Measurements from ENCODE around the gene MED13L.
"Not testable (repeated sequence)": the region's sequence is repeated elsewhere in the genome, so short reads cannot be mapped to it uniquely, and the experiment has no call there.

MED13L gene

DNA sequence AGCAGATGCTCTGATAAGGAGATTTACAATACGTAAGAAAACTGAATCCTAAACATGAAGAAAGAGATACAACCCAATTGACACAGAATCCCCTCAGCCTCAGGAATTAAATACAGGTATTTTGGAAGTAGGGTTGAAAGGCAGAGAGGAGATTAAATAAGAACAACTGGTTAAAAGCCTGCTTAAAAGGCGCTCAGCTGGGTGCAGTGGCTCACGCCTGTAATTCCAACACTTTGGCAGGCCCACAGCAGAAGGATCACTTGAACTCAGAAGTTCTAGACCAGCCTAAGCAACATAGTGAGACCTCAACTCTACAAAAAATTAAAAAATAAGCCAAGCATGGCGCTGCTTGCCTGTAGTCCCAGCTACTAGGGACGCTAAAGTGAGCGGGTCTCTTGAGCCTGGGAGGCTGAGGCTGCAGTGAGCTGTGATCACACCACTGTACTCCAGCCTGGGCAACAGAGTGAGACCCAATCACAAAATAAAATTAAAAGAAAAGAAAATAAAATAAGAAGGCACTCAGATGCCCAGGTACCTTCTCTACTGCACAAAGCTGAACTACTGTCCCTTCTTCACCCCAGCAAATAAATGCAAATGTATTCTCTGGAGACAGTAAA lies 32.9 kb downstream of the MED13L start:
- no peak for DNase-seq

DNA sequence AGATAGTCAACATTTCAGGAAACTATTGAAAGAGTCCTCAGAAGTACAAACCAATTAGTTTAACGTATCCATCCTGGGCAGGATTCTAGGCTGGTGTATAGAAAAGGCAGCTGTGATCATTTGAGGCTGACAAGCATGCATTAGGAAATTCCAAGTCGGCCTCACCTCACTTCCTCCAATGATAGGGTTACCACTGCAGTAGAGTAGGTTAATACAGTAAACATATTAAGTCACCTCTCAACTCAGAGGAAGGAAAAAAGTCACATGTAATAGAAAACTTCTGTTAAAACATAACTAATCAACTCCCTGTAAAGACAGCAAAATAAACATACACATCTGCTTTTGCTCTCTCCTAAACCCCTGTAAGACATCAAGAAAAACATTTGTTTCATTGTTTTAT lies 33.5 kb downstream of the MED13L start:
- no peak for DNase-seq

DNA sequence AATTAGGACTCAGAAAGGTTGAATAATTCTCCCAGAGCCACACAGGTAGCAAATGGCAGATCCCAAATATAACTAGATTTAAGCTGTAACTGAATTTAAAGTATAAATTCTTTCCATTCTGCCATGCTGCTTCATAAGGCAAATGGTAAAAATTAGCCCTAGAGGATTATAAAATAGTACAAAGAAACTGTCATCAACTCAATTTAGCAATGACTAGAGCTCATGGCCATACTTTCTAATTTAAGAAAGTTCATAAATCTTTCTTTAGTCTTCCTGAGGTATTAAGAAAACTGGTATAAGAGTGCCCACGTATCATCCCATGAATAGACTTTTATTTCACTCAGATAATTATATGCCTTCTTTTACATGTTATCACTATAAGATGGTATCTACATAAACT lies 34.8 kb downstream of the MED13L start:
- DNase-seq = no peak

DNA sequence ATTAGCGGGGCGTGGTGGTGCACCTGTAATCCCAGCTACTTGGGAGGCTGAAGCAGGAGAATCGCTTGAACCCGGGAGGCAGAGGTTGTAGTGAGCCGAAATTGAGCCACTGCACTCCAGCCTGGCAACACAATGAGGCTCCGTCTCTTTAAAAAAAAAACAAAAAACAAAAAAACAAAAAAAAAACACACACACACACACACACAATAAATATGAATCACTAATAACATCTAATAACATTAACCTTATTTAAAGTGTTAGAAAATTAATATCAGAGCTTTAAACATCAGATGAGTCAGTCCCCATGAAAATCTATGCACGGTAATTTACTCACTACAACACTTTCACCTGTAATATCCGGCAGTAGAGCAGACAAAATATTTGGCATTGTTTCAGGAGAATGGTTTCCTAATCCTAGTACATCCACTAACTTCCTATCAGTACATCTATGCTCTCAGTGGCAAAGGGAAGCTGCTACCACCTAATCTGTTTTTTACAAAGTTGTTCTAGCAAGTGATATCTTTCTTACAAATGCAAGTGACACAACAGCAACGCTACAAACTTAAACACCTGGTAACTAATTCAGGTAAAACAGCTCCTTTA lies 36.2 kb downstream of the MED13L start:
- DNase-seq = no peak

DNA sequence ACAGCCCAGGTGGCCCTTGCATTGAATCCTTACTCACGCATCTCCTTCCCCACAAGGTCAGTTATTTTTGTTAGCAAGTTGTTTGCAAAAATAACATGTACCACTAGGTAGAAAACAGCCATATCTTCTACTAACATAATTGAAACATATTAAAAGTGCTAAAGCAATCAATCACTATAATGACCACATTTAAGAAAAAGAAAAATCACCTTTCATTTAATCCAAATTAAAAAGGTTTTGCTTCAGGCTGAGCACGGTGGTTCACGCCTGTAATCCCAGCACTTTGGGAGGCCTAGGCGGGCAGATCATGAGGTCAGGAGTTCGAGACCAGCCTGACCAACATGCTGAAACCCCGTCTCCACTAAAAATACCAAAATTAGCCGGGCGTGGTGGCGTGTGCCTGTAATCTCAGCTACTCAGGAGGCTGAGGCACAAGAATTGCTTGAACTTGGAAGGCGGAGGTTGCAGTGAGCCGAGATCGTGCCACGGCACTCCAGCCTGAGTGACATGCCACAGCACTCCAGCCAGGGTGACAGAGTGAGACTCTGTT lies 38.8 kb downstream of the MED13L start:
- not testable (repeated sequence) for DNase-seq

DNA sequence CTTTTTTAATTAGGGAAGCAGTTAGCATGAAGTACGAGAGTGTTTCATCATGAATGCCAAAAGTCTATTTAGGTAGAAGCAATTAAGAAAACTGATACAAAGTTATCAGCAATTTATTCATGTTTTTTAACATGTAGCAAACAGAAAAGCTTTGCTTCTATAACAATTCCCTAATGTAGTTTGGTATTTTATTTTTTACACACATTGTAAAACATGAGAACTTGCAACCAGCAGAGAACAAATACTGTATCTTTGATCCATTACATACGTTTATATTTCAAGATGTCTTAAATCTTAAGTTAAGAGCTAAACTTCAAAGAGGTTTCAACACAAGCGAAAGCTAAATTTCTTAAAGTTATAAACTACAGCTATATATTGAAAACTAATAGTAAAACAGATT lies 39.3 kb downstream of the MED13L start:
- DNase-seq = no peak

DNA sequence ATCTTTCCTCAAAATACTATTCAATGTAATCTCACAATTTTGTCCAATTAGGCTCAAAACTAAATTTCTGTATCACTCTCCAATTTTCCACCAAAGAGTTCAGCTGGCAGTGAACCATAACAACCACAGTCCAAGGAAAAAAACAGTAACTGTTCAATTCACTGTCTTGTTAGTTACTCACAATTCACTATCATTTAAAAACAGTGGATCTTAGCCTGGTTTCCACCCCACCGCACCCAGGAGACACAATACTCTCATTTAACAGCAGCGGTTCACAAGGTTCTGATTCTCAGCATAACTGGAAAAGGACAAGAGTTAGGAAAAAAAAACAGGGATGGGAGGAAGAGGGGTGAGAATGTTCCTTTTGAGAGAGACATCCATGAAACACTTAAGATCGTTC lies 40.5 kb downstream of the MED13L start:
- DNase-seq = no peak

DNA sequence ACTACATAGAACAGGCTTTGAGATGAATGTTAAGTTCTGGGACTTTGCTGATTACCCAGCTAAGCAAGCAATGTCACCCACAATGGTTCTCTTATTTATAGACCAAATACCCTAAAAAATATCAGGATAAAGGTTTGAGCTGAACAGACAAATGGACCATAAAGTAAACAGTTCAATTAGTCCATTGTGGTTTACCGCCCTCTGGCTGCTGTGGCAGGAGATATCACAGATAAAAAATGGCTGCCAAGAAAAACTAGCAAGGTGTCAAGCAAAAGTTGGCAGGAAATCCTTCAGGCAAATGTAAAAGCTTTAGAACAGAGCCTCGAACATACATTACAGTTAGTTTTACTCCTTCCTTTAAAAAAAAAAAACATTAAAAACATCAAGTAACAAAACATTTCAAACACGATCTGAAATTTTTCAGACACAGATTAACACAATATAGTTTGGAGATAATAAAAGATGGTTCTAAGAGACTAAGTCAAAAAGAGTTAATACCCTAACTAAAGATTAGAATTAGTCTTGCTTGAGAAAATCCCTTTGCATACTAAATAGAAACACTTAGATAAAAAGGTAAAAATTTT lies 41.3 kb downstream of the MED13L start:
- peak in 1 of 4 experiments; percentile 4 for DNase-seq

DNA sequence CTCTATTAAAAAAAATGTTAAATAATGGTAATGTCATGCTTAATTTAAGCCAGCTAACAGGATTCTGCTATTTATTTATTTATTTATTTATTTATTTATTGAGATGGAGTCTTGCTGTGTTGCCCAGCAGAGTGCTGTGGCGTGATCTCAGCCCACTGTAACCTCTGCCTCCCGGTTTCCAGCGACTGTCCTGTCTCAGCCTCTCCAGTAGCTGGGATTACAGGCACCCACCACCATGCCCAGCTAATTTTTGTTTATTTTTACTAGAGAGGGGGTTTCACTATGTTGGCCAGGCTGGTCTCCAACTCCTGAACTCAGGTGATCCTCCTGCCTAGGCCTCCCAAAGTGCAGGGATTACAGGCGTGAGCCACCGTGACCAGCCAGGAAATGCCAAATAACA lies 43.3 kb downstream of the MED13L start:
- not testable (repeated sequence) for DNase-seq

DNA sequence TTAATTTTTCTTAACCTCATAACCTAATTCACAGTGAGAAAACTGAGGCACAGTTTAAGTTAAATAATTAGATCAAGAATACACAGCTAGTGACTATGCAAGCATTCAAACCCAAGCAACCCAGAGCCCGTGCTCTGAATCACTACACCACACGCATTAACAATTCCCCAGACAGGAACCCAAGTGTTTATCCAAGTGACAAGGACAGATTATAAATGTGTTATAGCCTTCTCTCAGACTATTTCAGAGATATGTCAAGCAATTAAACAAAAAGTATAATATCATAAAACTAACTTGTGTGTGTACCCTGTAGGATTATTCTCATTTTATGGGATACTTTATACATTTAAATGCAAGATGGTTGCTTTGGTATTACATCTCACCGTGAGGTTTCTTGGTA lies 43.8 kb downstream of the MED13L start:
- DNase-seq = no peak

DNA sequence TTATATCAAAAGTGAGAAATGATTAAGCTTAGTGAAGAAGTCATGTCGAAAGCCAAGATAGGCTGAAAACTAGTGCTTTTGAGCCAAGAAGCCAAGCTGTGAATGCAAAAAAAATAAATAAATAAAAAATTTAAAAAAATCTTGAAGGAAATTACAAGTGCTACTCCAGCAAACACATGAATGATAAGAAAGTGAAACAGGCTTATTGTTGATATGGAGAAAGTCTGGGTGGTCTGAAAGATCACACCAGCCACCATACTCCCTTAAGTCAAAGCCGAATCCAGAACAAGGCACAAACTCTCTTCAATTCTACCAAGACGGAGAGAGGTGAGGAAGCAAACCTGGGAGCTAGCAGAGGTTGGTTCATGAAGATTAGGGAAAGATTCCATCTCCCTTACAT lies 49.7 kb downstream of the MED13L start:
- DNase-seq = no peak

DNA sequence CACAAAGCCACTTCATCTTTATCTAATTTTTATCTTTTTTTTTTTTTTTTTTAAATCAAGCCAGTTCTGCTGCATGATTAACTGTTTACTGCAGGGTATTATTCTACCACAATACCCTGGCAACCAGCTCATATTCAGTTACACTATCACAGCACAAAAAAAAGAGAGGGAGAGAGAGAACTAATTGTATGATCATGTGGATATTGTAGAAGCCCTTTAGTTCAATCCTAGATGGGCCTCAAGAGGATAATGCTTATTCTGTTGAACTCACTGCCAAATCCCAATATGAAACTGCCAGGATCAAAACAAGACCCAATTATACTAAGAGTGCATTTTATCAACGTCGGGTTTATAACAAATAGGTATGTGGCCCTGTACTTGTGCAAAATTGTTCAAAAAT lies 51.5 kb downstream of the MED13L start:
- no peak for DNase-seq

DNA sequence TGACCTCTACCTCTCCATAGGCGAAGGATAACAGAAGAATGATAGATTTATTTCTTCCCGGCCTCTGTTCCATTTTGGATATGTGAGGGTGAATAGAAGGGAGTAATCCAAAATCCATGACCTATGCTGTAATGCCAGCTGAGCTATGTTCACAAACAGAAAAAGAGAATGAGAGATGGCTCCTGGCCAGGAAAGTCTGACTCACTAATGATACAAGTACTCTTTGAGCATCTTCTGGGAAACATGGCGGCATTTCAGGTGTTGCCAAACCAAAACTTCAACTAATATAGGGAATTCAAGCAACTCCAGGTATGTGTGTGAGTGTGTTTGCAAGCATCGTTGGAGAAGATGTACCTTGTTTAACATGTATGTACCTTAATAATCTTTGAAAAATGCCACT lies 55.1 kb downstream of the MED13L start:
- no peak for DNase-seq

DNA sequence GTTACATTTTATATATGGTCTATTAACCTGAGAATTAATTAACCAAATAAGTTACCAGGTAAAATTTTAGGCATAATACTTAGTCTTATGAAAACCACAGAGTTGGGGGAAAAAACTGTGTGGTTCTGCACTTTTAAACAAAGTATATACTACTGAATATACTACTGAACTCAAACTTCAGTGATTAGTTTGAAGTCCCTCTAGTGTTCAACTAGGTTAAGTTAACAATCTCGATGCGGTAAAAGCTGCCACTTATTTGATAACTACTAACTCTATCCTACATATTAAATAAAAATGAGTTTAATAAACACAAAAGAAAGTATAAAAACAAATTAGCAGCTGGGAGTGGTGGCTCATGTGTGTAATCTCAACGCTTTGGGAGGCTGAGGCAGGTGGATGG lies 56.7 kb downstream of the MED13L start:
- no peak for DNase-seq

DNA sequence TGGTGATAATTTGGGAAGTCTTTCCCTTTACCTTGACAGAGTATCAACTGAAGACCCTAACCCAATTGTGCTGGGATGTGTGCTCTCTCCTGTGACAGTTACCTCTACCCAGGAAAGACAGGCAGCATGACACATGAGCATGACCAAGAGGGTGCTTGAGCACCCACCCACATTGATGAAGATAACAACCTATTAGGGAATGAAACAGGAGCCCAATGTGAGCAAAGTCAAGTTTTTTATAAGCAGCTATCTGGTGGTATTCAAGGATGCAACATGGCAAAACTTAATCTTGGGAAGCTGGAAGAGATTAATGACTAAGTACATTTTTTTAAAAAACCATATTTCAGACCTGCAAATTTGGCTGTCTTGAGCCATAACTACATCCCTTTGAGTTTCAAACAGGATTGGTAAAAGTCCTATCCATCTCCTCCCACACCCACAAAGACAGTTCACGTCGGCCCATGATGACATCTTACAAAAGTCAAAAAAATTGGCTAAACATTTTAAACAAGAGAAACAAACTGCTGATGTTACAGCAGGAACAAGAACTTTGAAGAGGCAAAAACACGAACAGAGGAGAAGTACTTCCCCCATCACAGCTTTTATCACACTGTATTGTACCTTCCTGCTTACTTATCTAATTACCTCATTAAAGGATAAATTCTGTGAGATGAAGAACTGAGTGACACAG lies 60.3 kb downstream of the MED13L start:
- no peak for DNase-seq

DNA sequence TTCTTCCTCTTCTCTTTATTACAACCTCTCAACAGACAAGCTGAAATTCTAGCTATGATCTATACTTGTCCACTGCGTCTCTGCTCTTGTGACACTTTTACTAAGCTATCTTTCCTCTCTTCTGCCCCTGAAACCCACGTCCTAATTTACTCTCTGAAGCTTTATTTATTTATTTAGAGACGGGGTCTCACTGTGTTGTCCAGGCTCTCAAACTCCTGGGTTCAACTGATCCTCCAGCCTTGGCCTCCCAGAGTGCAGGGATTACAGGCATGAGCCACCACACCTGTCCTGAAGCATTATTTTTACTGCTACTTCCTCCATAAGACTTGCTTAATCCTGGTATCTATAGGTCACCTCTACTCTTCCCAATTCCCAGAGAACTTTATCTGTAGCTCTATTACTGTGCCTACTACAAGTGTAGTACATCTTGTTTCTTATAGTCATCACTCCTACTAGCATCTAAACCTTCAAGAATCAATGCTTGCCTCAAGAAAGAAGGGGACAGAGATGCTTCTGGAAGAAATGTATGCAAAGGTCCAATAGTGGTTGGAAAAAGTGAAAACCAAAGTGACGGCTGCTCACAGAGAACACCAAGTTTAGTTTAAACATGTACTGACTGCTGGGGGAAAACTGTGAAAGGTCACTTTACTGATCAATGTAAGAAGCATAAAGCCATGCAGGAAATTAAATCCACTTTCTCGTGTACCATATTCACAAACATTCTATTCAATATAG lies 61.3 kb downstream of the MED13L start:
- DNase-seq = no peak

DNA sequence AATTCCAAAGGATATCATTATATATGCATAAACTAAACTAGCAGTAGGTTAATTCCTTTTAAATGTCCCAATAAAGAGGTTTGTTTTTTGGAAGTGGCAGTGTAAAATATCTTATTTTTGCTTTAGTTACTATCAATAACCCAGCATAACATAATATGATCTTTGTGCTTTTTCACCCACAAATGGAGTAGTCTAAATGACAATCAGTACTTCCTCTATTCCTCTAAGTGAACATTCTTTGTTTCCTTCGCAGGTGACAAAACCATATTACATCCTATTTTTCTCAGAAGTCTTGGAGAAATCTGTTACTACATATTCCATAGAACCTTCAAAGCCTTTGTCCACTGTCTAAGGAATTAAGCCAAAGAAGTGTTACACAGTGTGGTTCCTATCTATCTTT lies 62.5 kb downstream of the MED13L start:
- DNase-seq = no peak

DNA sequence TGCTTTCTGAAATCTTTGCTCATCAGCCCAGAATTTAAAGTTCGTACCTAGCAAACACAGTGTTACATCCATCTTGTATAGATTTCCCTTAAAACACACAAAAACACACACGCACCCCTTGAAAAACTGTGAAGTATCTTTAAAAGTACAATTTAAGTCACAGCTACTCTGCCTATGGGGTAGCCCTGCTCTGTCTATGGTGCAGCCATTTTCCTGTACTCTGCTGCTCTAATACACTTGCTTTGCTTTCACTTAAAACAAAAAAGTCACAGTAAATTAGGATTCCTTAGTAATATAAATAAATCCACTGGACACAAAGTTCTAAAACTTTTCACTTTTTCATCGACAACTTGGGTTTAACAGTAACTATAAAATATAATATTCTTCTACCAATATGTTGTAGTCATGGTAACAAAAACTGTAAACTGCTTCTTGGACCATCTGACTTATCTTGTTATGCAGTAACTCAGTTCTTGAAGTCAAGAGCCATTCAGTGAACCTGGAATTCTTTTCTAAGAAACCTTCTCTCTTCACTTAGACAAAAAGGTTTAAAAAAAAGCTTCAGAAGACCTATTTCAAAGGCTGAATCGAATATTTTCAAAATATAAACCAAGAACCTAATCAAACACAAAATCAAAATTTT lies 63.5 kb downstream of the MED13L start:
- DNase-seq = no peak

DNA sequence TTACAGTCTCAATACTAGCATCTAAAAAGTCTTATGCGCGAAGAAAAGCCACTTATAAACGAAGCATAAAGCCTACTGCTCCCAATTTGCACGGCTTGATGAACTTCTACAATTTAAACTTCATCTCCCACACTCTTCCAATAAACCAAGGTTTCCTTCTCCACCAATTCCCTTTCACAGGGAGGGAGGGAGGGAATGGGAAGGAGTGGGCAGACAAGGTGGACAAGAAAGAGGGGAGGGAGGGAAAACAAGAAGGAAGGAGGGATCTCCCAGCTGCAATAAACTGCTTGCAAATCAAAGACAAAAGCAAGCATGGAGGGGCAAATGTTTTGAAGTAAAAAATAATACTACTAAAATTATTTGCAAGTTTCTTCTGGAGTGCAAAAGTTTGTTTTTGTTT lies 64.5 kb downstream of the MED13L start:
- DNase-seq = no peak

DNA sequence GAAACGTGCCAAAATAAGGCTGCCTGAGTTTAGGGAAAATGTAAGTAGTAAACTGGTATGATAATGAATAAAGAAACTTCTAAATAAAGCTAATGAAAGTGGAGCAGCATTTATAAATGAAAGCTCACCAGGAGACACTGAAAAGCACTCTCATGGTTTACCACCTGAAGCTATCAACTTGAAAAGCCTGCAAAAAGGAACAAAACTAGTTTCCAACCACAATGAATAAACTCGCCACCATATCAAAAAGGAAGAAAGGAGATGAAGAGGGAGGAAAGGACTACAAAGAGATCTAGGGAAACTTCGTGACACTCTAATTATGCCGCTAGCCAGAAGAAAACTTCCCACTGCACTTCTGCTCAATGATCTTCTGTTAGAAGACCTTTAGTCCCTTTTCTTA lies 66.7 kb downstream of the MED13L start:
- no peak for DNase-seq

DNA sequence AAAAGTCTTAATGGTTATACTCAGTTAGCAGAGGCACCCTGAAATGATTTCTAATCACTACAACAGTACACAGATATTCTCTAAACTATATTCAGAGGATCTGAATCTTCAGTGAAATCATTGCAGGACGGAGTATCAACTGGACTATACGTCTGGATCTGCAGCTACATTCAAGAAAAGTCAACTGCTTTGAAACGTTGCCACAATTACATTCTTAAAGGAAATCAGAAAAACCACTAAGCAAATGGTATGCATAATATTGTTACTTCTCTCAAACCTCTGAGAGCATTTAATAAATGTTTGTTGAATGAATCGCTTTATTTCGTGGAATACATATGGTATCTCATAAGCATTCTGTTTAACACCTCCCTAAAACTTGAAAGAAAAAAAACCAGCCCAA lies 67.4 kb downstream of the MED13L start:
- DNase-seq = no peak

DNA sequence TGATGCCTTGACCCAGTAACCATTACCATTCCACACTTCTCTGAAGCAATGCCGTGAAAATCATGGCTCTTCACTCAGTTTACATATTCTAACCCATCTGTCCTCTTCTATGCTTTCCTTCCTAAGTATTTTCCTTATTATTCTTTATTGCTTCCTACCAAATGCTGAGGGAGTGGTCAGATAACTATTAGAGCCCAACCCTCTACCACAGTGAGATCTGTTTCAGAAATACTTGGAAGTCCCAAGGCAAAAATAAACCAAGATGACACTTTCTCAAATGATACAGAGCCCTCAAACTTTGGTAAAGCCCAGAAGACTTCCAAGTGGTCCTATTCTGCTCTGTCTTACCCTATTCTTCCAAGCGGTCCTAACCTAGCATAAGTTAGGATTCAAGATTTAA lies 68.0 kb downstream of the MED13L start:
- DNase-seq = no peak

DNA sequence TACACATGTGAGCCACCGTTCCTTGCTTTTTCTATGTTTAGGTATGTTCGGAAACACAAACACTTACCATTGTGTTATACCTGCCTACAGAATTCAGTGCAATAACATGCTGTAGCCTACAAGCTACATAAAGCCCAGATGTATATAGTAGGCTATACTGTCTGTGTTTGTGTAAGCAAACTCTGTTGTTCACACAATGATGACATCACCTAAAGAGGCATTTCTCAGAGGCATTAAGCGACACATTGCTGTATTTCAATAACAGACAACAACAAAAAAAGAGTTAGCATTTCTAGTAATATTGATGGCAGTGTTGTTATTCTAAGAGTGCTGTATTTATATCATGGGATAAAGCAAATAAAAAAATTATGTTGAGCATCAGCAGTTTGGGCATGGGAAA lies 70.2 kb downstream of the MED13L start:
- DNase-seq = no peak
